ENCODE measurements around the gene F11R.
"Not testable (repeated sequence)": the region's sequence is repeated elsewhere in the genome, so short reads cannot be mapped to it uniquely, and the experiment has no call there.

F11R gene

GRCh38 chr1:160999376-160999775, 21.6 kb downstream of the F11R start:
- TF ChIP-seq, protein P1, sequence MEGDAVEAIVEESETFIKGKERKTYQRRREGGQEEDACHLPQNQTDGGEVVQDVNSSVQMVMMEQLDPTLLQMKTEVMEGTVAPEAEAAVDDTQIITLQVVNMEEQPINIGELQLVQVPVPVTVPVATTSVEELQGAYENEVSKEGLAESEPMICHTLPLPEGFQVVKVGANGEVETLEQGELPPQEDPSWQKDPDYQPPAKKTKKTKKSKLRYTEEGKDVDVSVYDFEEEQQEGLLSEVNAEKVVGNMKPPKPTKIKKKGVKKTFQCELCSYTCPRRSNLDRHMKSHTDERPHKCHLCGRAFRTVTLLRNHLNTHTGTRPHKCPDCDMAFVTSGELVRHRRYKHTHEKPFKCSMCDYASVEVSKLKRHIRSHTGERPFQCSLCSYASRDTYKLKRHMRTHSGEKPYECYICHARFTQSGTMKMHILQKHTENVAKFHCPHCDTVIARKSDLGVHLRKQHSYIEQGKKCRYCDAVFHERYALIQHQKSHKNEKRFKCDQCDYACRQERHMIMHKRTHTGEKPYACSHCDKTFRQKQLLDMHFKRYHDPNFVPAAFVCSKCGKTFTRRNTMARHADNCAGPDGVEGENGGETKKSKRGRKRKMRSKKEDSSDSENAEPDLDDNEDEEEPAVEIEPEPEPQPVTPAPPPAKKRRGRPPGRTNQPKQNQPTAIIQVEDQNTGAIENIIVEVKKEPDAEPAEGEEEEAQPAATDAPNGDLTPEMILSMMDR (IDR thresholded peaks at IDR 0.05; ENCODE audit: low read depth, low read length, missing control alignments): no peak

GRCh38 chr1:160997323-160998038, 23.5 kb downstream of the F11R start:
- H3K4me3 ChIP-seq (ENCODE audit: low read depth, low read length): no peak overlapping the region
- peak; percentile 19 for DNase-seq (ENCODE audit: low read depth)
- TF ChIP-seq, protein P1 (IDR thresholded peaks at IDR 0.05; ENCODE audit: low read depth, low read length, missing control alignments): peak; percentile 68
- in situ Hi-C loops (cut with HindIII; ENCODE audit: low sequenced_read_pairs): no loop called here

More at GRCh38 chr1:160999376-160999775, 21.6 kb downstream of the F11R start:
- DNase-seq (ENCODE audit: low read depth): no peak
- in situ Hi-C loops (cut with HindIII; ENCODE audit: low sequenced_read_pairs): no loop called here
- H3K4me3 ChIP-seq (ENCODE audit: low read depth, low read length): no peak overlapping the region

DNA sequence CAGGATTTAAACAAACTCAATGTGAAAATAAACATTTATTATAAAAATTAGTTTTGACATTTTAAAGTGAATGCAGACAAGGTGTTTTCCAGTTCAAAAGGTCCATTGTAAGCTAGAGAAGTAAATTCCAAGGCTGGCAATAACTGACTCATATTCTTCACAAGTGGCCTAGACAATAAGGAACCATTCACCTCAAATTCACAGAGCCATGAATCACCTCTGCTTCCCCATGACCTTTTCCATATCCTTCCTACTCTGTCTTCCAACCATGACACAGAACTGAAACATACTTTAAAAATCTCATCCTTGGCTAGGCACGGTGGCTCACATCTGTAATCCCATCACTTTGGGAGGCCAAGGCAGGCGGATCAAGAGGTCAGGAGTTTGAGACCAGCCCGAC, 24.8 kb downstream of the F11R start:
- in situ Hi-C loops (cut with HindIII; ENCODE audit: low sequenced_read_pairs): no loop called here
- no peak for DNase-seq (ENCODE audit: low read depth)
- H3K4me3 ChIP-seq (ENCODE audit: low read depth, low read length): no peak overlapping the region
- TF ChIP-seq, protein P1 (IDR thresholded peaks at IDR 0.05; ENCODE audit: low read depth, low read length, missing control alignments): no peak

DNA sequence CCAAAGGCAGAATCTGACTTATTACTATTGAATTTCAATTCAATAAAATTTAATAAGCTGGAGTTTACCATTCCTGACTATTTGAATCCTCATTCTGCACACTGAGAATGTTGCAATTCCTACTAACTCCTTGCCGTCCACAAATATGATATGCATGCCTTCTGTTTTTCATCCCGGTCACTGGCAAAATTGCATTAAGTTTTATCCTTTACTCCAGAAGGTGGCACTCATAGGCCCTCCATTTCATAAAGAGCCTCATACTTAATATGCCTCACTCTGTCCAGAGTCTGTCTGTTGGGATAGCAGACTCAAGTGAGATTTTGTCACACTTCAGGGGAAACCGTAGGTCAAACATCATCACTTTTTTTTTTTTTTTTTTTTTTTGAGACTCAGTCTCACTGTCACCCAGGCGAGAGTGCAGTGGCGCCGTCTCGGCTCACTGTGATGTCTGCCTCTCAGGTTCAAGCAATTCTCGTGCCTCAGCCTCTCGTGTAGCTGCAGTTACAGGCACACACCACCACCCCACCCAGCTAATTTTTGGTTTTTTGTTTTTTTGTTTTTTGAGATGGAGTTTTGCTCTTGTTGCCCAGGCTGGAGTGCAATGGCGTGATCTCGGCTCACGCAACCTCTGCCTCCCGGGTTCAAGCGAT, 27.3 kb downstream of the F11R start:
- no peak overlapping the region for H3K4me3 ChIP-seq (ENCODE audit: low read depth, low read length)
- peak; percentile 42 for DNase-seq (ENCODE audit: low read depth)
- TF ChIP-seq, protein P1 (IDR thresholded peaks at IDR 0.05; ENCODE audit: low read depth, low read length, missing control alignments): peak; percentile 56
- in situ Hi-C loops (cut with HindIII; ENCODE audit: low sequenced_read_pairs): no loop called here

DNA sequence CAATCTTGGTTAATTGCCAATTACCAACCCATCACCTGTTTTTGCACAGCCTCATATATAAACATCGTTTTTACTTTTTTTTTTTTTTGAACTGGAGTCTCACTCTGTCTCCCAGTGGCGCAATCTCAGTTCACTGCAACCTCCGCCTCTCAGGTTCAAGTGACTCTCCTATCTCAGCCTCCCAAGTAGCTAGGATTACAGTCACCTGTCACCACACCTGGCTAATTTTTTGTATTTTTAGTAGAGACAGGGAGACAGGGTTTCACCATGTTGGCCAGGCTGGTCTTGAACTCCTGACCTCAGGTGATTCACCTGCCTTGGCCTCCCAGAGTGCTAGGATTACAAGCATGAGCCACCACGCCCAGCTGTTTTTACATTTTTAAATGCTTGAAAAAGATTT, 28.9 kb downstream of the F11R start:
- DNase-seq (ENCODE audit: low read depth); in situ Hi-C loops (cut with HindIII; ENCODE audit: low sequenced_read_pairs); H3K4me3 ChIP-seq (ENCODE audit: low read depth, low read length): not testable (repeated sequence)

DNA sequence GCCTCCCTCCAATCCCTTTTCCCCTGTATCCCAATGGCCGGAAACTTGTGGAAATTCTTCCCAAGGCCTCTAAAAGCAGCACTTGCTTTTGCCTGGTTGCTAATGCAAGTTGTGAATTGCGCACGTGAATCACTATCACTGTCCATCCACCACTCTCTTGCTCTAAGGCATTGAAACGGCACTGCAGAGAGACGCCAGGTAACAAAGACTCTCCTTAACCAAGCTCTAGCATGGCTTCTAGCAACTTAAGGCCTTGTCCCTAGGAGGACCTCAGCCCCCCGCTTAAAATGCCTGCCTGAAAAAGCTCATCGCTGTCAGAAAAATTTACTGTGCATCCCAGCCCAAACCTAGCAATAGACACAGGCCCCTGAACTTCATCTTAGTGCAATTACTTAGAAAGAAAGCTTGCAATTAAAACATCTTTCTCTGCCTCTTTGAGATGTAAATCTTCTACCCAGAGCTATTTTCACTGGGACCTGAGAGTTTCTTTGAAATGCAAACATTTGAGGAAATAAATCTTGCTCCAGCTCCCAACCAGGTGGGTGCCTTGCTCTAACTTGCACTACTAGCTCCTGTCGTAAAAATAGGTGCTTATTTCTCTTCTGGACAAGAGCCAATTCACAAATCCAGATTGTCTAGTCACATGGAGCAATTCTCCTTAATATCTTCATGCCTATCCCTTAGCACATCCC, 33.4 kb downstream of the F11R start:
- TF ChIP-seq, protein P1 (IDR thresholded peaks at IDR 0.05; ENCODE audit: low read depth, low read length, missing control alignments): no peak
- no peak for DNase-seq (ENCODE audit: low read depth)
- H3K4me3 ChIP-seq (ENCODE audit: low read depth, low read length): no peak overlapping the region
- in situ Hi-C loops (cut with HindIII; ENCODE audit: low sequenced_read_pairs): no loop called here

DNA sequence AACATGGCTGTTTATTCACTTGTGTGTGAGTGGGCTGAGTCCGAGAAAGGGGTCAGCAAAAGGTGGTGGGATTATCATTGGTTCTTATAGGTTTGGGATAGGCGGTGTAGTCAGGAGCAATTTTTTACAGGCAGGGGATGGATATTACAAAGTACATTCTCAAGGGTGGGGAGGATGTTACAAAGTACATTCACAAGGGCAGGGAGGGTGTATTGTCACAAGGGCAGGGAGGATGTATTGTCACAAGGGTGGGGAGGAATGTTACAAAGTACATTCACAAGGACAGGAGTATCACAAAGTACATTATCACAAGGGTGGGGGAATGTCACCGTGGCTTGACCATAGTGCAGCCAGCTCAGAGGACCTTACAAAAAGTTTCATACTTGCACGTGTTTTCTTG, 35.2 kb downstream of the F11R start:
- H3K4me3 ChIP-seq (ENCODE audit: low read depth, low read length): no peak overlapping the region
- DNase-seq (ENCODE audit: low read depth): no peak
- TF ChIP-seq, protein P1 (IDR thresholded peaks at IDR 0.05; ENCODE audit: low read depth, low read length, missing control alignments): no peak
- in situ Hi-C loops (cut with HindIII; ENCODE audit: low sequenced_read_pairs): no loop called here

Data from astrocyte of the cerebellum (primary cell).